GM18498 (cell line): Measurements from ENCODE around the gene CAMK2B.
"Not testable (repeated sequence)": the region's sequence is repeated elsewhere in the genome, so short reads cannot be mapped to it uniquely, and the experiment has no call there.

Source experiments
- ATAC-seq: cut with Tn5 transposase; IDR thresholded peaks from one replicate; pipeline ENCODE4 v1.9.1; 2021; ENCODE audit warnings: mild to moderate bottlenecking, moderate library complexity; ENCODE audit not compliant: unreplicated experiment

The CAMK2B gene

GRCh38 chr7:44177570-44178131, 147.7 kb downstream of the CAMK2B start:
- ATAC-seq = no peak

GRCh38 chr7:44176486-44176885, 148.9 kb downstream of the CAMK2B start:
- ATAC-seq = no peak

- ATAC-seq = no peak
Observed at GRCh38 chr7:44175730-44176129, 149.7 kb downstream of the CAMK2B start.

GRCh38 chr7:44174694-44174948, 150.8 kb downstream of the CAMK2B start:
- ATAC-seq = not testable (repeated sequence)

GRCh38 chr7:44173911-44174693, 151.3 kb downstream of the CAMK2B start:
- ATAC-seq = no peak

- ATAC-seq = no peak
Observed at GRCh38 chr7:44172803-44173424, 152.5 kb downstream of the CAMK2B start.

GRCh38 chr7:44172352-44172751, 153.0 kb downstream of the CAMK2B start:
- ATAC-seq = no peak

GRCh38 chr7:44171901-44172300, 153.5 kb downstream of the CAMK2B start:
- not testable (repeated sequence) for ATAC-seq

- ATAC-seq = no peak
Observed at GRCh38 chr7:44167920-44168319, 157.5 kb downstream of the CAMK2B start.
